NCI-H1930 (cell line): ENCODE results near the gene RPP25L.
"Not testable (repeated sequence)": the region's sequence is repeated elsewhere in the genome, so short reads cannot be mapped to it uniquely, and the experiment has no call there.

Source experiments
- DNase-seq, 2 experiments: peaks; one replicate each; lab custom pipeline; 2025; lab: John Stamatoyannopoulos, UW

Gene RPP25L, protein sequence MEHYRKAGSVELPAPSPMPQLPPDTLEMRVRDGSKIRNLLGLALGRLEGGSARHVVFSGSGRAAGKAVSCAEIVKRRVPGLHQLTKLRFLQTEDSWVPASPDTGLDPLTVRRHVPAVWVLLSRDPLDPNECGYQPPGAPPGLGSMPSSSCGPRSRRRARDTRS

DNA sequence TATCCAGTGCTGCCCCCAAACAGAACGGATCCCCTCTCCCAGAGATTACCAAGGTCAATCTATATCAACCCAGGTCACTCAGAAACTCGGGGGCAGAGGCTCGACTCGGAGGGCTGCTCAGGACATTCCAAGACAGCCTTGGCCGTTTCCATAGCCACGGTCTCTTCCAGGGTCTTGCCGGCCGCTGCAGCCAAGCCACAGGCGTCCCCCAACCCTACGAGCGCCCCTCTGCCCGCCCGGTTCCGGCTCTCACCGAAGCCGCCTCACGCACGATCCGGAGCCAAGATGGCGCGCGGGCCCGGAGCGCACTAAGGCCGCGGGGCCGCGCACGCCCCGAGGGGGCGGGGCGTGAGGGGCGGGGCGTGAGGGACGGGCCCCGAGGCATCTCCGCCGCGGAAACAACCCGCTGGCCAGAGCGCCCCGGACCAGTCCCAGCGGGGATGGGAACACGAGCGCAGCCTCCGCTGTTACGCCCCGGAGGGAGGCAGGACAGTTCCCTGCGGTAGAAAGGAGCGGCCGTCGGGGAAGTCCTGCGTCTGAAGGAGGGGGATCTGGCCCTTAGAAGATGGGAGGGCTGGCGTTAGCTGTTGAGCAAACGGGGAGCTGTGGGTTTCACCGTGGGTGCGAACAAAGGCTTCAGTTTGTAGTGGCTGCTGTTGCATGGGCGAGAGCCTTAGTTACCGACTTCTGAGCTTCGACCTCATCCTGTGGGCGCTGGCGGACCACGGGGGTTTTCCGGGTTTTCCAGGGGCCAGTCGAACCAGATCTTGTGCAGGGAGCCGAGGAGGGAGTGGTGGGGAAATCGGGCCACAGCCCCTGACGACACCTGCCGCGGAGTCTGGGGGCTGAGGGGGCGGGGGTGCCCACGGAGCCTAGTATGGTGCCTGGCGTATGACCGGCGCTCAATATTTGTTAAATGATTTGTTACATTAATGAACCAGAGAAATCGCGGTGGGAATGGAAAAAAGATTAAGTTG lies at the start of gene RPP25L:
Gene RPP25L (minus strand): TSS at position 287 of the 977 bp plus-strand sequence. CDS start 801 bp downstream, outside the sequence.
- DNase-seq, result peak; percentile 78 to 95

DNA sequence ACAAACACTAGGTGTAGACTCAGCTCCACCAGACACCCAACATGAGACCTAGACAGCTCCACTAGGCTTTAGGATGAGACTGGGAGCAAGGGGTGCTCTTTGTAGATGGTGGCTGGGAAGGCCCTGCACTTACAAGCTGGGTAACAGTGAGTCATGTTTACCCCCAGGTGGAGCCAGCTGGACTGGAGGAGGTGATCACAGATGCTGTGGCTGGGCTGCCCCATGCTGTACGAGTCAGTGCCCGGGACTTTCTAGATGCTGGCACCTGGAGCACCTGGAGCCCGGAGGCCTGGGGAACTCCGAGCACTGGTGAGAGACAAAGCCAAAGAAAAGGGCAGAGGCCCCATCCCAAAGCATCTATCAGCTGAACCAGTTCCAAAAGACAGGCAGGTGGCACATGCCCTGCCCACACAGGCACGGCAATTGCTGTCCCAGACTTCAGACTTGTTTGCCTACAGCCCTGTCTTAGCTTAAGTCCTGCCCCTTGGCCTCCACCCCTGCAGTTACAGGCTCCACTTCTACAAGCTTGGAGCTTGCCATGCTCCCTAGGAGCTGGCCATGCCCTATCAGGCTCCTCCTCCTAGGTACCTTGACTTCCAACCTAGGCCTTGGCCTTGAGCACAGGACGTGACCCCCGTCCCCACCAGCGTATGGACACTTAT lies 47.8 kb upstream of the RPP25L start:
- no peak for DNase-seq

DNA sequence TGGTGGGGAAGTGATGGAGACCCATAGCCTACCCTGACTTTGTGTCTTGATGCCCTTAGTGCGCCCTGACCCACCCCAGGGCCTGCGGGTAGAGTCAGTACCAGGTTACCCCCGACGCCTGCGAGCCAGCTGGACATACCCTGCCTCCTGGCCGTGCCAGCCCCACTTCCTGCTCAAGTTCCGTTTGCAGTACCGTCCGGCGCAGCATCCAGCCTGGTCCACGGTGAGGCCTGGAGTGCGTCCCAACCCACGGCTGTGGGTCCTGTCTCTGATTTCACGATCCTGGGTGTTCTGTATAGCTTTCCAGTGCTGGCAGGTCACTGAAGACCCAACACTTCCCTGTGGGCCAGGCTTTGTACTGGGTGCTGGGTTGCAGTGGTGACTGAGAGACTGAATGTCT lies 46.6 kb upstream of the RPP25L start:
- DNase-seq, result no peak

DNA sequence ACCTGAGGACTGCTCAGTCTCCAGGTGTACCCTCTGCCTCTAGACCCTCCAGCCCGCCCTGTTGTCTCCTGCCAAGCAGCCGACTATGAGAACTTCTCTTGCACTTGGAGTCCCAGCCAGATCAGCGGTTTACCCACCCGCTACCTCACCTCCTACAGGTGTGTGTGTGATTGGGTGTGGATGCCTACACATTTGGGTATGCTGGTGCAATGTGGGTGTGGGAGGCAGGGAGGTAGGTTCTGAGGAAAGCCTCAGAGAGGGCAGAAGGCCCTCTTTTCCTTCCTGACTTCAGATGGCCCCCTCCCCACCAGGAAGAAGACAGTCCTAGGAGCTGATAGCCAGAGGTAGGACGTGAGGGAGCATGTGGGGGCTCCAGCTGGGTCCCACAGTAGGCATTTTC lies 45.1 kb upstream of the RPP25L start:
- no peak for DNase-seq

DNA sequence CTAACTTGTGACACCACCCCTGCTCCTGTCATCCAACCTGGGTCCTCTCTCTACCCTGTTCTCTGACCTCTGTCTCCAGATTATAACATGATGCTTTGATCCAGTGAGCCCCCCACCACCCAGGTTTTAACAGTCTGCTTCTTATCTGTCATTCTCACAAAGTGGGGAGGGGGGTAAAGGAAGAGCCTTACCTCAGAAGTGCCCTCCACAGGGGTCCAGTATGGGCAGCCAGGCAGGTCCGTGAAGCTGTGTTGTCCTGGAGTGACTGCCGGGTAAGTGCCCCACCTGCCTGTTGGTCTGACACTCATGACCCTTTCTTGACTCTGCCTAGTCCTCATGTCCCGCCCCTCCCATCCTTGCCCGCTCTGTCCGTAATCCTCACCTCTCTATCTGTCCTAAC lies 43.5 kb upstream of the RPP25L start:
- DNase-seq, result no peak

DNA sequence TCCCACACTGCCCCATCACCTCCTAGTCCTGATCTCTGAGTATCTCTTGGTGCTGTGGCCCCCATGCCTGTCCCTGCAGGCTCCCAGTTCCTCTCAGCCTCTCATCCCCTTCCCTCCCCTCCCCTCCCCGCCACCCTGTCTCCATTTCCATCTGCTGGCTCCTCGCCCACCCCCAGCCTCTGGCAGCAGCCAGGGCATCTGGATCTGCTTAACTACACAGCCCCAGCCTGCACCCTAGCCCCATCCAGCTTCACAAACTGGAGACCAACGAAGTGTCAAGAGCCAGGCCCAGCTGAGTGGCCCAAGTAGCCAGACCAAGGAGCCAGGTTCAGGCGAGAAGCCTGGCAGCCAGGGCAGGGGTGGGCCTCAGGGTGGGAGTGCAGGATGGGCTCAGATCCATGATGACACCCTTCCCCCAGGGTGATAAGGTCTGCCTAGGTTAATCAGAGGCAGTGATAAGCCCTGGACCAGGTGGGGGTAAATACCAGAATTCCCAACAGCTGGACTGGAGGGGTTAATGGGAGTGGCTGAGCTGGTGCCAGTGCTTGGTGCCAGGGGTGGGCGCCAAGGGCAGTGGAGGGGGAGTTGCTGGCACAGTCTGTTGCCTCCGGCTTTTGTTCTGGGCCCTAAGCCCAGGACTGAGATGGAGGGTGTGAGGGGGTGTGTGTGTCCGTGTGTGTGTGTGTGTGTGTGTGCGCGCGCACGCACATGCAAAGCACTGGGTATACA lies 42.6 kb upstream of the RPP25L start:
- no peak for DNase-seq

DNA sequence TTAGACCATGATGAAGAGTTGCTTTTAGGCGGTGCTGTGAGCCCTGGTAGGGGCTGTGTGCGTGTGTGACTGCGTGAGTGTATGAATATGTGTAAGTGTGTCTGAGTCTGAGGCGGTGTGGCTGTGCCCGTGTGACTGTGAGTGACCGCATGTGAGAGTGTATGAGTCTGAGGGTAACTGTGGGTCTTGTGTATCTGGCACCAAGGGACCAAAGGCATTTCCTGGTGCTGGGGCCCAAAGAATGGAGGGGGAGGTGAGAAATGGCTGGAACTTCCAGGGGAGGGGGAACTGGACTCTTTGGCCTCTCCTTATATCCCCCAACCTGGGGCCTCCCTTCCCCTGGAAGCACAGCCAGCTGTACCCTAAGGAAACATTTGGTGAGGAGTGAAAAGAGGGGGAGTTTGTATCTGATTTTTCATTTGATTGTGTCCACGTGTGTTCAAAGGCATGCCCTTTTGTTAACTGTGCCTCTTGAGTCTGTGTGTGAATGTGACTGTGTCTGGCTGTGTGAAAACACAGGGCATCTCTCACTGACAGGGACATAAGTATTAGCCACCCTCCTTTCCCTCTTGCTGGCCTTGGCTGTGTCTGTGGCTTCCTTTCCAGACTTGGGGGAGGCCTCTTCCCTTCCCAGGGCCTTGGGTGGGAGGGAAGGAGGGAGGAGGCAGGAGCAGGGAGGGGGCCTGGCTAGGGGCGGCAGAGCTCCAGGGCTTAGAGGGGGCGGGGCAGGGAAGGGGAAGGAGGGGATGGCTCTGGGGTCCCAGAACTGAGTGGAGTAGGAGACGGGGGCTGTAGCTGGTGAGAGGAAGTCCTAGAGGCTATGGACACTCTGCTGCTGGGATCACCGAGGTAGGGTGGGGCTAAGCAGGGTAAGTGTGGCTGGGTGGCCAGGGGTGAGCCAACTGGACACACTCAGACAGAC lies 41.5 kb upstream of the RPP25L start:
- DNase-seq, result no peak

DNA sequence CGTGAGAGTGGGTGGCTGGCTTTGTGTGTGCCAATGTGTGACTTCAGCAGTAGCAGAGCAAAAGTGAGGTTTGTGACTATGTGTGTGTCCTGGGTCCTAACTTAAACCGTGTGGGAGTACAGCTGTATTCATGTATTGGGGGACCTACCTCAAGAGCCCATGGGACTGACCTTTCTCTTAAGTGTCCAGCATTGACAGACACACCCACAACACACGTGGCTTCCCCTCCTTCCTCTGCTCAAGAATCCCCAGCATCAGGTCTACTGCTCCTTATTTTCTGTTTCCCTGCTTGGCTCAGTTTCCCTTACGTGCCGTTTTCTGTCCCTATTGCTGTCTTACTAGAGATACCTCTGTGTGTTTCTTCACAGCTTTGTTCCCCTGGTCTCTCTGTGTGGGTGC lies 40.7 kb upstream of the RPP25L start:
- DNase-seq, result no peak

DNA sequence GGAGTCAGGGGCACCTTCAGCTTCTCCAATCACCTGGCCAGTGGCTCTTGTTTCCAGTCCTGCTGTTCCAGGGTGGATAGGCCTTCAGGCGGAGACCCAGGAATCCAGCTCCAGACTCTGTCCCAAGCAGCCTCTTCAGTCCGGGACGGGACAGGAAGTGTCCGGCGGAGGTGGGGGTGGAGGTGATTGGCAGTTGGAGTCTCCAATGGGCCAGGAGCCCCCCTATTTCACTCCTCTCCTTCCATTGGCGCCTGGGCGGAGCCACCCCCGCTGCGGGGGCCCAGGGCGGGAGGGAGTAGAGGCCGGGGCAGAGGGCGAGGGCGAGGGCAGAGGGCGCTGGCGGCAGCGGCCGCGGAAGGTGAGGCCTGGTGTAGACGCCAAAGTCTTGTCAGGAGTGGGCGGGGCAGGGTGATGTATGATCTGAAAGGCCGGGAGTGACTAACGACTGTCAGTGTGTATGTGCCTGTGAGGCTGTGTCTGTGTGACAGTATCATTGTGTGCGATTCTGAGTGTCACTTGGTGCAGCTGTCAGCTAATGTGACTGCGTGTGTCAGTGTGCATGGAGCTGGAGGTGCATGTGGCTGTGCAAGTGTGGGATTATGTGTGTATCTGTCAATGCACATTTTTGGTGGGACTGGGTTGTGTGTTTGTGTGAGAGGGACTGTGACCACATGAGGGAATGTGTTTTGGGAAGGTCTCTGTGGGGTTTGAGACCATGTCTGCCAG lies 40.1 kb upstream of the RPP25L start, which contains the start of gene IL11RA:
Gene IL11RA (plus strand): TSS at position 310 of the 726 bp plus-strand sequence. CDS start 3,033 bp downstream, outside the sequence.
- no peak for DNase-seq

DNA sequence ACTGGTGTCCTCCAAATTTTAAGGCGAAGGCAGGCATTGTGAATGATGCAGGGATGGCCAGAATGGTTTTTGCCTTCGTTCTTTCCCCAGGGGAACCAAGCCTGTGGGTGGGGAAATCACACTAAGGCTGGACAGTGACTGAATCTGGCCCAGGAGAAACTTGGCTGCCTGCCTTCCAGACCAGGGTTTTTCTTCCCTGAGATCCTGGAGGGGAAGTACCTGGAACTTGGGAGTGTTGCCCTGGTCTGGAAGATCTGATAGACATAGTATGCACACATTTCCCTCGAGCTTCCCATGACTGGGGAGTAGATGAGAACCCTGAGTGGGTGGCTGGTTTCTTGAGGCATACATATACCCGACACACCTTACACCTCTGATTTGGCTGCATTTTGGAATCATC lies 39.4 kb upstream of the RPP25L start:
- no peak for DNase-seq

DNA sequence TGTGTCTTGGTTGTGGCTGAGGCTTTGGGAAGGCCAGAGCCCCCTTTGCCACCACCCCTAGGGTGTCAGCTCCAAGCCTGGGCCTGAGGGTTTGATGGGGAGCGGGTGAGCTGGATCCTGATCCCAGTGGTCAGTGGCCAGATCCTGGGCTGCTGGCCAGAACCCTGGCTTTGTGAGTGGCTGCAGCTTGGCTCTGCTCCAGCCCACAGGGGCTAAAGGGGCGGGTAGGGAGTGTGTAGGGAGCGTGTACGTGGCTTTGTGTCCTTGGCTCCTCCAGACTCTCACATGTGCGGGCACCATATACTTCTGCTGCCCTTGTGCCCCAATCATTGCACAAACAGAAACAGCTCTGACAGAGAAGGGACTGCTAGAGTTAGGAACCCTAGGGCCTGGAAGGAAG lies 38.9 kb upstream of the RPP25L start:
- no peak for DNase-seq

DNA sequence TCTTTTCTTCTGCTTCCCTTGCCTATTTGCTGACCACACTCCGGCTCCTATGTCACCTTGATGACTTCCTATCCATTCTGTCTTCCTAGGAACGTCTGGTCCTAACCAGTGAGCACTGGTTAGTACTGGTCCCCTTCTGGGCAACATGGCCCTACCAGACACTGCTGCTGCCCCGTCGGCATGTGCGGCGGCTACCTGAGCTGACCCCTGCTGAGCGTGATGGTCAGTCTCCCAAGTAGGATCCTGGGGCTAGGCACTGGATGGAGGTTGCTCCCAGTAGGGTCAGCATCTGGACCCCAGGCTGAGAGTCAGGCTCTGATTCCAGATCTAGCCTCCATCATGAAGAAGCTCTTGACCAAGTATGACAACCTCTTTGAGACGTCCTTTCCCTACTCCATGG lies 36.8 kb upstream of the RPP25L start:
- DNase-seq, result no peak

DNA sequence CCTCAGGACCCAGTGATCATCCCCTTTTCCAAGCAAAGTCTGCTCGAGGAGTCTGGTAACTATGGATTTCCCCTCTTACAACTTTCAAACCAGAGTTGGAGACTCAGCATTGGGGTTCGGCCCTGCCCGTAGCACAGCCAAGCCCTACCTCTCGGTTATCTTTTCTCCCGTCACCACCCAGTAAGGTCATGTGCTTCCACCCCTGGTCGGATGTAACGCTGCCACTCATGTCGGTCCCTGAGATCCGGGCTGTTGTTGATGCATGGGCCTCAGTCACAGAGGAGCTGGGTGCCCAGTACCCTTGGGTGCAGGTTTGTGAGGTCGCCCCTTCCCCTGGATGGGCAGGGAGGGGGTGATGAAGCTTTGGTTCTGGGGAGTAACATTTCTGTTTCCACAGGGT lies 35.8 kb upstream of the RPP25L start:
- DNase-seq, result no peak

DNA sequence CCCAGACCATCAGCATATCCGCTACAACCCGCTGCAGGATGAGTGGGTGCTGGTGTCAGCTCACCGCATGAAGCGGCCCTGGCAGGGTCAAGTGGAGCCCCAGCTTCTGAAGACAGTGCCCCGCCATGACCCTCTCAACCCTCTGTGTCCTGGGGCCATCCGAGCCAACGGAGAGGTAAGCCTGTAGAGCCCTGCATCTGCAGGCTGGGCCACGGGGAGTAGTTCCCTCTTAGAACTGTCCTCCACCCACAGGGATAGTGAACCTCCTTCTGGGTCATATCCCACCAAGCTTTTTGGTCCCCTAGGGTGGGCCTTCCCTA lies 35.1 kb upstream of the RPP25L start:
- DNase-seq, result no peak

DNA sequence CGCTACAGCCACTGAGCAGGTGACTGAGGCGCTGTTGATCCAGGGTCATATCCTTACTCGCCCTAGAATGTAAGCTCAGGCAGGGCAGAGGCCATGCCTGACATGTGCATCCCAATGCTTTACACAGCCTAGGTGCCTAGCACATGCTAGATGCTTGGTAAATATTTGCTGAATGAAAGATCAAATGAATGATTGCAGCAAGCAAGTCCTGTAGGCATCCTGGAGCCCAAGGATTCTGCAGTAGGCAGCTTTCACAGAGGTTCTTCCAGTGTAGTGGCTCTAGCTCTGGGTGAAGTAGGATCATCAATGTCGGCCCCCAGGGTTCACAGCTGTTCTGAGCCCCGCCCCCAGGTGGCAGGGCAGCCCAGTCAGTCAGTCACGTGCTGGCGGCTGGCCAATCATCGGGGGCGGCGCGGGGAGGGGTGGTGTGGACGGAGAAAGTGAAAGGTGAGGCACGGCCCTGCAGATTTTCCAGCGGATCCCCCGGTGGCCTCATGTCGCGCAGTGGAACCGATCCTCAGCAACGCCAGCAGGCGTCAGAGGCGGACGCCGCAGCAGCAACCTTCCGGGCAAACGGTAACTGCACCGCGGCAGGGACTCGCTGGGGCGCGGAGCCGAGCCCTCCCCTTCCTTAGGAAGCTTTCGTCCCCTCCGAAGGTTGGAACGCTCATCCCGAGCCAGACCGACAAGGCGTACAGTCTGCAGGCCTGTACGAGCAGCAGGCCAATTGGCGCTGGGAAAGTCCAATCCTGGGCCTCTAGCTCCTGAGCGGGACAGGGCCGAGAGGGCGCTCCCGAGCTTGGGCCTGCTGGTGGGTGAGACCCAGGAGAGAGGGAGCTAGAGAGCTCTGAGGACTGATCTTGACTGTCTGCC lies 34.5 kb upstream of the RPP25L start, which contains the start of gene GALT:
Gene GALT (plus strand): TSS at position 465 of the 873 bp plus-strand sequence. CDS start 30 bp downstream, at position 495.
- peak; percentile 92 to 93 for DNase-seq

DNA sequence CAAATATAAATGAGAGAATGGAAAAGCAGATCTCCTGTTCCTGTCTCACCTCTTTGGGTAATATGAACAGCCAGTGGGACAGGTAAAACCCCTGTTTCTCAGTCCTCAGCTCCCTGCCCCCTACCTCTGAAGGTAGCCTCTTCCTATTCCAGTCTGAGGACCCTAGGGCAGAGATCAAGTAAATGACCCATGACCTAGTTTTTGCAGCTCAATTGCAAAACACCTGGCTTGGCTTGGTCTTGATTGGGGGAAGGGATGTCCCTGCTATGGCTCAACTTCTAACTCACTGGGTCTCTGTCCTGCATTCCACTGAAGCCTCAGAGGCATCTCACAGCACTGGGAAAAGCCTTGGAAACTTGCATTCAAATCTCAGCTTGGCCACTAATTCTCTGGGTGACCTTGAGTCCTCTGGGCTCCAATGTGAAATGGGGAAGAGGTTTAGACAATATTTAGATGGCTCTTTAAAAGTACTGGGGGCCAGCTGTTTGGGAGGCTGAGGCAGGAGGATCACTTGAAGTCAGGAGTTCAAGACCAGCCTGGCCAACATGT lies 32.9 kb upstream of the RPP25L start:
- no peak for DNase-seq

DNA sequence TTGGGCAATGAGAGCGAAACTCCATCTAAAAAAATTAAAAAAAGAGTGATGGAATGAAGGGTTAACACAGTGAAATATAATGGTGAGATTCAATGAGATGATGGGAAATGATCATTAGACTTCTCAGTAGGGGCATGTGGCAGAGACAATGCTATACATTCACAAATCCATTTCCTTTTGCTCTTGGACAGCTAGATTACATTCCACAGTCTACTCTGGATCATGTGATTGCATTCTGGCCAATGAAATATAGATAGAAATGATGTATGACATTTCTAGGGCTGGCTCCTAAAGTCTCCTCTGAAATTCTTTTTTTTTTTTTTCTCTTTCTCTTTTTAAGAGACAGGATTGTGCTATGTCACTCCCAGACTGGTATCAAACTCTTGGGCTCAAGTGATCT lies 30.8 kb upstream of the RPP25L start:
- DNase-seq, result no peak

DNA sequence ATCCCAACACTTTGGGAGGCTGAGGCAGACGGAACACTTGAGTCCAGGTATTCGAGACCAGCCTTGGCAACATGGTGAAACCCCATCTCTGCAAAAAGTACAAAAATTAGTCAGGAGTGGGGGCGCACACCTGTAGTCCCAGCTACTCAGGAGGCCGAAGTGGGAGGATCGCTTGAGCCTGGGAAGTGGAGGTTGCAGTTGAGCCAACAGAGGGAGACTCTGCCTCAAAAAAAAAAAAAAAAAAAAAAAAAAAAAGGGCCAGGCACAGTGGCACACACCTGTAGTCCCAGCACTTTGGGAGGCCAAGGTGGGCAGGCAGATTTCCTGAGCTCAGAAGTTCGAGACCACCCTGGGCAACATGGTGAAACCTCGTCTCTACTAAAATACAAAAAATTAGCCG lies 27.4 kb upstream of the RPP25L start:
- DNase-seq, result not testable (repeated sequence)

DNA sequence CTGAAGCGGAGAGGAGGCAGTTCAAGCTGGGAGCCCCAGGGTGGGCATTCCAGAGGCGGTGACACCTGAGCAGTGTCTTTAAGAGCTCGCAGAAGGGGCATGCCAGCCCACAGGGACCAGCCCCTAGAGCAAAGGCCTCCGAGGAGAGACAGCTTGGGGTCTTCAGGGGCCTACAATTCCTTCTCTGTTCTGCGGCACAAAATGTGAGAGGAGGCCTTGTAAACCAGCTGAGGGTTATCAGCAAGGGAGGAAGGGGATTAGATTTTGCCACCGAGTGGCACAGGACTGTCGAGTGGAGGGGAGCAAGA lies 26.2 kb upstream of the RPP25L start:
- DNase-seq, result no peak
